AG04450 (cell line): ENCODE measurements around the gene MYLK. TPM values are rescaled to one million over a fixed set of nuclear protein-coding genes. Genes with fewer than 3 reads are reported as not detected.

ENCODE experiments used
- CTCF ChIA-PET: fragments of 300-600, 350-600 bp; formaldehyde crosslinking; extraction: SDS; loops from one replicate; lab custom pipeline; 2022; ENCODE audit warnings: antibody characterized with exemption, inconsistent platforms; lab: Charles Lee
- POLR2A ChIA-PET: fragments of 350-600 bp; formaldehyde crosslinking; extraction: SDS; loops from one replicate; lab custom pipeline; 2021; ENCODE audit warnings: antibody characterized with exemption, inconsistent platforms; lab: Yijun Ruan, JAX
- DNase-seq: peaks from one replicate; pipeline ENCODE4 v3.0.0-alpha.2; 2011; ENCODE audit warnings: low read depth, low spot score
- H3K27ac ChIP-seq: one replicate; pipeline ENCODE4 v1.5.1; 2012; ENCODE audit warnings: low read depth, low read length, control low read depth
- H3K27me3 ChIP-seq: one replicate; pipeline ENCODE4 v1.6.0; 2012; ENCODE audit warnings: low read length; ENCODE audit not compliant: control insufficient read depth, insufficient read depth
- H3K4me3 ChIP-seq: 2 replicates; pipeline ENCODE4 v1.5.1; 2011; ENCODE audit warnings: mild to moderate bottlenecking, low read depth, low read length, control low read depth
- H3K9me3 ChIP-seq: 2 replicates; pipeline ENCODE4 v1.5.1; 2012; ENCODE audit warnings: low read length; ENCODE audit not compliant: control insufficient read depth, insufficient read depth
- CTCF ChIP-seq: IDR thresholded peaks from 2 replicates; pipeline ENCODE4 v1.5.1; 2011; ENCODE audit warnings: low read depth, low read length, control low read depth, inconsistent platforms
- polyA plus RNA-seq: library from polyadenylated mRNA; depleted of rRNA; stranded (reverse); fragments of >200 nt; gene quantifications from 2 replicates; pipeline ENCODE4 v1.2.3, GENCODE V29; 2011

MYLK gene
- polyA plus RNA-seq, 1 experiment = 1,320 TPM

GRCh38 chr3:123682781-123683504 is 201.2 kb downstream of the MYLK start:
- CTCF ChIA-PET = interaction anchor here (1.4 to 4.1 kb wide), 2 partner anchors 31 to 41 kb away, joined by 11 to 26 read pairs; no protein-coding TSS in a partner anchor
- no peaks in the 10 kb centered on the region for H3K27me3 ChIP-seq
- H3K9me3 ChIP-seq = no peaks in the 10 kb centered on the region
- DNase-seq = no peak
- no peak overlapping the region for H3K4me3 ChIP-seq
- H3K27ac ChIP-seq = no peak overlapping the region
- POLR2A ChIA-PET = interaction anchor here (1.2 kb wide), 1 partner anchor 11 kb away, joined by 3 read pairs; no protein-coding TSS in a partner anchor
- no peak for TF ChIP-seq CTCF

- no peaks in the 10 kb centered on the region for H3K9me3 ChIP-seq
- no peaks in the 10 kb centered on the region for H3K27me3 ChIP-seq
- POLR2A ChIA-PET = interaction anchor here (1.2 kb wide), 1 partner anchor 11 kb away, joined by 3 read pairs; no protein-coding TSS in a partner anchor
- TF ChIP-seq CTCF = no peak
- H3K4me3 ChIP-seq = no peak overlapping the region
- no peak for DNase-seq
- CTCF ChIA-PET = interaction anchor here (1.4 to 4.1 kb wide), 2 partner anchors 30 to 41 kb away, joined by 11 to 26 read pairs; no protein-coding TSS in a partner anchor
- no peak overlapping the region for H3K27ac ChIP-seq
Measured at GRCh38 chr3:123682302-123682701, 201.8 kb downstream of the MYLK start.

DNA sequence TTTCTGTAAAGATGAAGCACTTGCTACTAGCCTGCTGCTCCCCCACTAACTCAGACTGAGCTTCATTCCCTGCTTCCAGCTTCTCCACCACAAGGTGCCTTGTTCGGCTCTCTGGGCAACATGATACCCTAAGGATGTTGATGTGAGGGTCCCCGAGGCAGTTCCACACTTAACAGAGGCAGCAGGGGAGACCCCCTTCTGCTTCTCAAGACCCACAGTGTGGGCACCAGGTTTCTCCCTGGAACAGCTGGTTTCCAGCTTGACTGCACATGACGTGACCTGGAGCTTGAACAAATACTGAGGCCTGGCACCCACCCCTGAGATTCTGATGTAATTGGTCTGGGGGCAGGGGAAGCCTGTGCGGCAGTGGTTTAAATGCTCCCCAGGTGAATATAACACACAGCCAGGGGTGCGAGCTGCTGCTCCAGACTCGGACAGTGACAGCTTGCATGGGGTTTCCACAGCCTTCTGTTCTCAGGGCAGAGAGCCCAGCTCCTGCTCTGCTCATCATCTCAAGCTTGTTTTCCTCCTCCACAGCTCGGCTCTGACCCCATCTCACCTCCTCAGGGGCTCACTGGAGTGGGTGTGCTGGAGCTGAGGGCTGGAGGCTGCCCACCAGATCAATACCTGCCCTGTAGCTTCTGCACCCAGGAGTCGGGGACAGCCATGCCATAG is 204.3 kb downstream of the MYLK start:
- CTCF ChIA-PET = interaction anchor here (1.5 to 1.6 kb wide), 2 partner anchors 21 to 38 kb away, joined by 3 to 4 read pairs; no protein-coding TSS in a partner anchor
- no peaks in the 10 kb centered on the region for H3K27me3 ChIP-seq
- POLR2A ChIA-PET = no interaction called here
- no peak for TF ChIP-seq CTCF
- no peak for DNase-seq
- no peaks in the 10 kb centered on the region for H3K9me3 ChIP-seq
- H3K27ac ChIP-seq = no peak overlapping the region
- no peak overlapping the region for H3K4me3 ChIP-seq

- Histone ChIP-seq H3K4me3 (no peak overlapping the region), H3K27me3 (no peaks in the 10 kb centered on the region), H3K27ac (peak overlapping the region; percentile 21), H3K9me3 (no peaks in the 10 kb centered on the region)
- CTCF ChIA-PET = interaction anchor here (1.0 kb wide), 1 partner anchor 46 kb away, joined by 3 read pairs; no protein-coding TSS in a partner anchor
- peak; percentile 80 for DNase-seq
- POLR2A ChIA-PET = no interaction called here
- TF ChIP-seq CTCF = no peak
Measured at GRCh38 chr3:123678108-123678511, 206.0 kb downstream of the MYLK start.
